ENCODE measurements around the gene CELF2. TPM values are rescaled to one million over a fixed set of nuclear protein-coding genes. Genes with fewer than 3 reads are reported as not detected.

The CELF2 gene
- total RNA-seq, 4 donors from 2014 or later, result 8.7 to 28.6 (median 22.9) TPM

DNA sequence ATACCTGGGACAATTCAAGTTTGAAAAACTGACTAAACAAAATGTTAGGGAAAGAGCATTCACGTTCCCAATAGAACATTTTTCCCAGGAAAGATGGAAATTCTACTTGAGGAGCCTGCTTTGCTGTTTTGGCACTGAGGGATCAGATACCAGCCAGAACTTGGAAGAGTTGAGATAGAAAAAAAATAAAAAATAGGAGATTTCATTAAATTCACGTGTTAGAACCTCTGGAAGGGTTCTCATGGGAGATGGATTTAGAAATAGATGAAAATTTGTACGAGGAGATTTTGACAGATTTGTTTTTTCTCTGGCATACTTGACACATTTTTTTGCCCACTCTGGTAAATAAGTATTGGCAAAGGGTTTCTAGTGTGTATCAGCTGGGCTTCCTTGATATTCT lies 63.7 kb downstream of the CELF2 start:
- no peak overlapping the region for H3K4me3 ChIP-seq
- H3K27me3 ChIP-seq, result no peaks in the 10 kb centered on the region
- no peak overlapping the region for H3K27ac ChIP-seq
- TF ChIP-seq EP300 (IDR thresholded peaks at IDR 0.05) (no peak), POLR2AphosphoS5 (IDR thresholded peaks at IDR 0.05) (no peak)
- no peaks in the 10 kb centered on the region for H3K9me3 ChIP-seq
- no peaks in the 10 kb centered on the region for H3K36me3 ChIP-seq
- peaks cover 6% of the 10 kb centered on the region for H3K4me1 ChIP-seq
- DNase-seq (ENCODE audit: low spot score in 2 of 2), result no peak
- WGBS, result 27% methylated on average over 3 of the region's 3 CpGs

DNA sequence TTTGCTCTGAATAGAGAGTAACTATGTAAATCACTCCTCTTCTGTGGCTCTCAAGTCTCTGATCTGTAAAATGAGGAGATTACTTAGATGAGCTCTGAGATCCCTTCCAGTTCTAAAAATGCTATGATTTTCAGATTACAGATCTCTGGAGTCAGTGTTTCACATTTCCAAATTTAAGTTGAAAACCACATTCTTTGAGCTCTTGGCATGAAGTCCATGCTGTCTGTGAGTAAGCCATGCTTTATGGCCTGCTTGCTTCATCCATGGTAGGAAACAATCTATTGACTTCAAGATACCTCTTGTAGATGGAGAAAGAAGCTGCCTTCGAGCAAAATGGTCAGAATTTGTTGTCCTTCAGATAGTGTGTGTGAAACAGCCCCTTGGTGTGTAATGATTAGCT lies 64.9 kb downstream of the CELF2 start:
- WGBS, result 0% methylated on average over 1 of the region's 1 CpG
- no peaks in the 10 kb centered on the region for H3K36me3 ChIP-seq
- TF ChIP-seq EP300 (IDR thresholded peaks at IDR 0.05), result no peak
- TF ChIP-seq, protein P1, sequence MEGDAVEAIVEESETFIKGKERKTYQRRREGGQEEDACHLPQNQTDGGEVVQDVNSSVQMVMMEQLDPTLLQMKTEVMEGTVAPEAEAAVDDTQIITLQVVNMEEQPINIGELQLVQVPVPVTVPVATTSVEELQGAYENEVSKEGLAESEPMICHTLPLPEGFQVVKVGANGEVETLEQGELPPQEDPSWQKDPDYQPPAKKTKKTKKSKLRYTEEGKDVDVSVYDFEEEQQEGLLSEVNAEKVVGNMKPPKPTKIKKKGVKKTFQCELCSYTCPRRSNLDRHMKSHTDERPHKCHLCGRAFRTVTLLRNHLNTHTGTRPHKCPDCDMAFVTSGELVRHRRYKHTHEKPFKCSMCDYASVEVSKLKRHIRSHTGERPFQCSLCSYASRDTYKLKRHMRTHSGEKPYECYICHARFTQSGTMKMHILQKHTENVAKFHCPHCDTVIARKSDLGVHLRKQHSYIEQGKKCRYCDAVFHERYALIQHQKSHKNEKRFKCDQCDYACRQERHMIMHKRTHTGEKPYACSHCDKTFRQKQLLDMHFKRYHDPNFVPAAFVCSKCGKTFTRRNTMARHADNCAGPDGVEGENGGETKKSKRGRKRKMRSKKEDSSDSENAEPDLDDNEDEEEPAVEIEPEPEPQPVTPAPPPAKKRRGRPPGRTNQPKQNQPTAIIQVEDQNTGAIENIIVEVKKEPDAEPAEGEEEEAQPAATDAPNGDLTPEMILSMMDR (IDR thresholded peaks at IDR 0.05), result no peak
- no peak for TF ChIP-seq POLR2AphosphoS5 (IDR thresholded peaks at IDR 0.05)
- TF ChIP-seq POLR2A (IDR thresholded peaks at IDR 0.05), result no peak
- H3K4me3 ChIP-seq, result no peak overlapping the region
- H3K4me1 ChIP-seq, result peaks cover 6% of the 10 kb centered on the region
- H3K27me3 ChIP-seq, result no peaks in the 10 kb centered on the region
- H3K9me3 ChIP-seq, result no peaks in the 10 kb centered on the region
- H3K27ac ChIP-seq, result peak overlapping the region; percentile 58
- DNase-seq (ENCODE audit: low spot score in 2 of 2), result no peak

- peaks cover 6% of the 10 kb centered on the region for H3K4me1 ChIP-seq
- no peak overlapping the region for H3K27ac ChIP-seq
- no peaks in the 10 kb centered on the region for H3K9me3 ChIP-seq
- no peak for TF ChIP-seq POLR2A (IDR thresholded peaks at IDR 0.05)
- TF ChIP-seq EP300 (IDR thresholded peaks at IDR 0.05), result no peak
- TF ChIP-seq, protein P1 (IDR thresholded peaks at IDR 0.05), result no peak
- TF ChIP-seq POLR2AphosphoS5 (IDR thresholded peaks at IDR 0.05), result no peak
- no peak overlapping the region for H3K4me3 ChIP-seq
- no peak for DNase-seq (ENCODE audit: low spot score in 2 of 2)
- H3K27me3 ChIP-seq, result no peaks in the 10 kb centered on the region
- WGBS, result 81% methylated on average over 6 of the region's 6 CpGs
- H3K36me3 ChIP-seq, result no peaks in the 10 kb centered on the region
These were observed 65.4 kb downstream of the CELF2 start for GRCh38 chr10:11083051-11083450.

GRCh38 chr10:11085545-11085944 lies 67.9 kb downstream of the CELF2 start:
- Histone ChIP-seq H3K27me3 (no peaks in the 10 kb centered on the region), H3K27ac (no peak overlapping the region), H3K9me3 (no peaks in the 10 kb centered on the region), H3K4me1 (peaks cover 6% of the 10 kb centered on the region), H3K36me3 (no peaks in the 10 kb centered on the region), H3K4me3 (no peak overlapping the region)
- no peak for DNase-seq (ENCODE audit: low spot score in 2 of 2)
- TF ChIP-seq POLR2A (IDR thresholded peaks at IDR 0.05) (no peak), EP300 (IDR thresholded peaks at IDR 0.05) (no peak), POLR2AphosphoS5 (IDR thresholded peaks at IDR 0.05) (no peak)
- TF ChIP-seq, protein P1 (IDR thresholded peaks at IDR 0.05), result no peak
- WGBS, result 86% methylated on average over 4 of the region's 4 CpGs

- no peak for TF ChIP-seq POLR2A (IDR thresholded peaks at IDR 0.05)
- TF ChIP-seq, protein P1 (IDR thresholded peaks at IDR 0.05), result no peak
- TF ChIP-seq POLR2AphosphoS5 (IDR thresholded peaks at IDR 0.05), result no peak
- TF ChIP-seq EP300 (IDR thresholded peaks at IDR 0.05), result no peak
- H3K36me3 ChIP-seq, result no peaks in the 10 kb centered on the region
- no peak overlapping the region for H3K4me3 ChIP-seq
- H3K27ac ChIP-seq, result no peak overlapping the region
- no peak for DNase-seq (ENCODE audit: low spot score in 2 of 2)
- WGBS, result 64% methylated on average over 13 of the region's 13 CpGs
- H3K27me3 ChIP-seq, result no peaks in the 10 kb centered on the region
- no peaks in the 10 kb centered on the region for H3K9me3 ChIP-seq
- H3K4me1 ChIP-seq, result peaks cover 6% of the 10 kb centered on the region
These were observed 68.6 kb downstream of the CELF2 start for GRCh38 chr10:11086177-11086840.

All from suprapubic skin (tissue), 4 donors.